ENCODE results near the gene FBXL19. TPM values are rescaled to one million over a fixed set of nuclear protein-coding genes. Genes with fewer than 3 reads are reported as not detected.

FBXL19 gene
- total and polyA plus RNA-seq, 2 of the 13 experiments (the other 11 are each of a cell fraction or from before 2014, with no cell fraction given) = 6.0 to 13.7 TPM

- TF ChIP-seq TCF12 (IDR thresholded peaks at IDR 0.05) (no peak), TCF12 (CRISPR knock-in tag; IDR thresholded peaks at IDR 0.05) (no peak), IRF2 (CRISPR knock-in tag; IDR thresholded peaks at IDR 0.05) (peak; percentile 18; the same call in 1 of the 2 replicates), POLR2AphosphoS2 (IDR thresholded peaks at IDR 0.05; ENCODE audit: low read depth, low read length) (no peak), POLR2A (IDR thresholded peaks at IDR 0.05; ENCODE audit: insufficient read depth in 1 of 2, low read depth in 2 of 2, low read length in 2 of 2) (0 out of 4 replicates have a peak, but pooled peaks of 1 of the 2 experiments have one; percentile 1), ZXDC (CRISPR knock-in tag; IDR thresholded peaks at IDR 0.05) (no peak), TSC22D2 (CRISPR knock-in tag; IDR thresholded peaks at IDR 0.05; ENCODE audit: borderline replicate concordance) (no peak), NFAT5 (CRISPR knock-in tag; IDR thresholded peaks at IDR 0.05) (peak; percentile 57; the same call in 1 of the 2 replicates), ZSCAN12 (CRISPR knock-in tag; IDR thresholded peaks at IDR 0.05) (peak; percentile 9; the same call in 1 of the 2 replicates)
Measured at GRCh38 chr16:30874244-30874820, 49.0 kb upstream of the FBXL19 start (continued).

Measured in HepG2 (cell line).